IPS-18c (cell line): ENCODE data around the gene C11orf68.
A peak's percentile ranks its signal among the peaks of the same experiment; 100 is the strongest.
"Not testable (repeated sequence)": the region's sequence is repeated elsewhere in the genome, so short reads cannot be mapped to it uniquely, and the experiment has no call there.

Experiments
- H3K4me3 ChIP-seq: 2 replicates; pipeline ENCODE4 v1.7.0; 2013; ENCODE audit warnings: low read depth, mild to moderate bottlenecking, low read length, moderate library complexity; ENCODE audit not compliant: insufficient read depth
- H3K9me3 ChIP-seq: one replicate; pipeline ENCODE4 v1.6.1; 2013; ENCODE audit warnings: mild to moderate bottlenecking, low read length, moderate library complexity; ENCODE audit not compliant: control insufficient read depth, insufficient read depth

C11orf68 gene

DNA sequence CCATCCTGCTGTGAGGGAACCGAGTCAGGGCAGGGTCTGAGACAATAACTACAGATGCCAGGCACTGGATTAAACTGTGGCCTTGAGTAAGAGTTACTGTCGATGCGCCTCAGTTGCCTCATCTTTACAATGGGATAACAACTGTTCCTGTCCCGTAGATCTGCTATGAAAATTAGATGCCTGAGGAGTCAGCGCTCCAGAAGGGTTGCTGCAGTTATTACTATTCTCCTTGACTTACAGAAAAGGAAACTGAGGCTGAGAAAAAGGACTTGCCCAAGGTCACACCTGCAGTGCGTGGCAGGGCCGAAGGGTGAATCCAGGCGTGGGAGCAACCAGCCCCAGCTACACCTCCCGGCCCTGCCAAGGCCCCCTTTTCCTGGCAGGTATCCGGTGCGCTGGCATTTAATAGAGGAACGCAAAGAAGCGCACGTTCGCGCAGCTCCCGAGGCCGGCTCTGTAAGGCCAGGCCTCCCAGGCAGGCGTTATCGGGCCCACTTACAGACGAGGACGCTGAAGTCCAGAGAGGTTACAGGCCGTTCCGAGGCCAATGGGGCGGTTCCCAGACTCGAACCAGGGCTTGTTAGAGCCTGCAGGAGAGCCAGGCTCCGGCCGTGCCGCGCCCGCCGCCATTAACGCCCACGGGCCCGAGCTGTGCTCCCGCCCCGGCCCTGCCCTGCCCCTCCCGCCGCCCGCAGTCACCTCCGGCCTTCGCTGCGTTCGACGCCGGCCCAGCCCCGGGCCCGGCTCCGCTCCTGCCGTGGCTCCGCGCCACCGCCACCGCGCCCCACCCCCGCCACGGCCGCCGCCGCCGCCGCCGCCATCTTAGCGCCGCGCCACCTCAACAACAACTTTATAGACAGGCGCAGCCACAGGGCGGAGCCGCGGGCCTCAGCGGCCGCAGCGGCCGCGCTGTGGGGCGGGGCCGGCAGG, at the start of gene C11orf68:
C11orf68 (minus strand) TSS at position 852 of the 930 bp plus-strand sequence; CDS start at position 821, 31 bp downstream.
- Histone ChIP-seq H3K4me3 (peak within 1 kb of the TSS; percentile 94), H3K9me3 (no peaks in the 10 kb centered on the region)

- Histone ChIP-seq H3K4me3 (no peak overlapping the region), H3K9me3 (no peaks in the 10 kb centered on the region)
These were observed 48.6 kb upstream of the C11orf68 start for GRCh38 chr11:65967329-65967934.

- Histone ChIP-seq H3K9me3 (no peaks in the 10 kb centered on the region), H3K4me3 (no peak overlapping the region)
These were observed 47.3 kb upstream of the C11orf68 start for GRCh38 chr11:65965986-65966762.

DNA sequence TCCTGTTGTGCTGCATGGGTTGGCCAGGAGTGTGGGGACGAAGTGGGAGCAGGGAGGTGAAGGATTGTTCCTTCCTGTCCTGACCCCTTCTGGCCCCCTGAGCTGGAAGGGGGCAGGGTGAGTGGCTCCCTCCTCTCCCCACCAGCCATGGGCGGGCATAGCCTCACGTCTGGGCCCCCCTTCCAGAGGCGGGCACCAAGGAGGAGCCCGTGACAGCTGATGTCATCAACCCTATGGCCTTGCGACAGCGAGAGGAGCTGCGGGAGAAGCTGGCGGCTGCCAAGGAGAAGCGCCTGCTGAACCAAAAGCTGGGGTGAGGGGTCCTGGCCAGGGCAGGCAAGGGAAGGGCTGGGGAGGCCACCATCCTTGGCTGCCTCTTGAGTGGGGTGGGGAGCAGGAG, 46.0 kb upstream of the C11orf68 start:
- Histone ChIP-seq H3K4me3 (no peak overlapping the region), H3K9me3 (no peaks in the 10 kb centered on the region)

GRCh38 chr11:65962141-65962564, 43.3 kb upstream of the C11orf68 start:
- Histone ChIP-seq H3K4me3 (peak overlapping the region; percentile 99), H3K9me3 (peaks cover under 1% of the 10 kb centered on the region)

GRCh38 chr11:65961267-65962140, 42.6 kb upstream of the C11orf68 start, which contains the start of gene SART1:
SART1 (plus strand) TSS chr11:65961734; CDS start chr11:65961781, 47 bp downstream.
- Histone ChIP-seq H3K9me3 (peaks cover 2% of the 10 kb centered on the region), H3K4me3 (peak within 1 kb of the TSS; percentile 99)

GRCh38 chr11:65960824-65961266, 42.0 kb upstream of the C11orf68 start:
- Histone ChIP-seq H3K4me3 (peak overlapping the region; percentile 99), H3K9me3 (peaks cover 2% of the 10 kb centered on the region)

DNA sequence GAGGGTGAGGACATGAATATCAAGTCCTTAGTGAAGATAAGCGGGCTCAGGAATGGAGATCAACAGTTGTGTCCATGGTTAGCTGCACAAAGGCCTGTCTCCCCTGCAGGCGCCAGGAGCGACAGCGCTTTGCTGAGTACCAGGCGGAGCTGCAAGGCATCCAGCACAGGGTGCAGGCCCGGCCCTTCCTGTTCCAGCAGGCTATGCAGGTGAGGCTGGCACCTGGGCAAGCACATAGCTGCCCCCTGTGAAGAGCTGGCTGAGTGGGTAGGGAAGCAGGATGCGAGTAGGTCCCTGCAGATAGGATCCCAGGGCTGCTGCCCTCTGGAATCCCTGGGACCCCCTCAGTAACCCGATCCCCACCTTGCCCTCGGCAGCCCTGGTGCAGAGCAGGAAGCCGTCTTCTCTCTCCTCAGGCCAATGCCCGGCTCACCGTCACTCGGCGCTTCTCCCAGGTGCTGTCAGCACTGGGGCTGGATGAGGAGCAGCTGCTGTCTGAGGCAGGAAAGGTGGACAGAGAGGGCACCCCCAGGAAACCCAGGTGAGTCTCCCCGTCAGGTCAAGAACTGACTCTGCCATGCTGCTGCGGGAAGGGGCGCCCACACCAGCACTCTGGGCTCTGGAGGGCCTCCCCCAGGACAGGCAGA, 40.0 kb upstream of the C11orf68 start:
- H3K4me3 ChIP-seq: no peak overlapping the region
- peaks cover 2% of the 10 kb centered on the region for H3K9me3 ChIP-seq

GRCh38 chr11:65958291-65958690, 39.4 kb upstream of the C11orf68 start:
- Histone ChIP-seq H3K4me3 (no peak overlapping the region), H3K9me3 (peaks cover 2% of the 10 kb centered on the region)

DNA sequence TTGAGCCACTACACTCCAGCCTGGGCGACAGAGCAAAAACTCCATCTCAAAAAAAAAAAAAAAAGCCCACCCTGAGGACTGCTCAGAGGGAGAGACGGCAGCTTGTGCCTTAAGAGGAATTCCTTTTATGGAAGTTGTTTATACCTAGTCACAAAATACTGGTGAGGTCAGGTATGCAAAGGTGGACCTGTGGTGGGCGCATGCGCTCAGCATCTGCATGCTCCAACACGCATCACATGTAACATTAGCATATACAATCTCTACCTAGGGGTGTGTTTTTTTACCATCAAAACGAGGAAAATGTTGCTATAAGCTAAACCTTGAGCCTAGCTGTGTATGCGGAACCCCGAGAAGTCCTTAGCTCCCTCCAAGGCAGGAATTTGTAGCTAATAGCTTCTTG, 35.9 kb upstream of the C11orf68 start:
- peaks cover 2% of the 10 kb centered on the region for H3K9me3 ChIP-seq

GRCh38 chr11:65953471-65953870, 34.6 kb upstream of the C11orf68 start:
- no peak overlapping the region for H3K4me3 ChIP-seq
- H3K9me3 ChIP-seq: peaks cover 2% of the 10 kb centered on the region

More for the DNA sequence above, 35.9 kb upstream of the C11orf68 start:
- H3K4me3 ChIP-seq: no peak overlapping the region

DNA sequence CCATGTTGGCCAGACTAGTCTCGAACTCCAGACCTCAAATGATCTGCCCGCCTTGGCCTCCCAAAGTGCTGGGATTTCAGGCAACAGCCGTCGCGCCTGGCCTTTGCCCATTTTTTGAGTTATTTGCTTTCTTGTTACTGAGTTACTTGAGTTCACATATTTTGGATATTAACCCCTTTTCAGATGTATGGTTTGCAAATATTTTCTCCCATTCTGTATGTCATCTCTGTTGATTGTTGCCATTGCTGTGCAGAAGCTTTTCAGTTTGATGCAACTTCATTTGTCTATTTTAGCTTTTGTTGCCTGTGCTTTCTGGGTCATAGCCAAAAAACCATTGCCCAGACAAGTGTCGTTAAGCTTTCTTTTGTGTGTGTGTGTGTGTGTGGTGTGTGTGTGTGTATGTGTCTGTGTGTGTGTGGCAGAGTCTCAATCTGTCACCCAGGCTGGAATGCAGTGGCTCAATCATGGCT, 33.2 kb upstream of the C11orf68 start:
- Histone ChIP-seq H3K9me3 (peaks cover under 1% of the 10 kb centered on the region), H3K4me3 (no peak overlapping the region)

DNA sequence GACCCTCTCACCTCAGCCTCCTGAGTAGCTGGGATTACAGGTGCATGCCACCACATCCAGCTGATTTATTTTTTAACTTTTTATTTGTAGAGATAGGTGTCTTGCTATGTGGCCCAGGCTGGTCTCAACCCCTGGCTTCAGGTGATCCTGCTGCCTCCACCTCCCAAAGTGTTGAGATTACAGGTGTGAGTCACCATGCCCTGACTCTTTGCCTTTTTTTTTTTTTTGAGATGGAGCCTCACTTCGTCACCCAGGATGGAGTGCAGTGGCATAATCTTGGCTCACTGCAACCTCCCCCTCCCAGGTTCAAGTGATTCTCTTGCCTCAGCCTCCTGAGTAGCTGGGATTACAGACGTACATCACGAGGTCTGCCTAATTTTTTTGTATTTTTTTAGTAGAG, 32.8 kb upstream of the C11orf68 start:
- H3K9me3 ChIP-seq, H3K4me3 ChIP-seq: not testable (repeated sequence)

DNA sequence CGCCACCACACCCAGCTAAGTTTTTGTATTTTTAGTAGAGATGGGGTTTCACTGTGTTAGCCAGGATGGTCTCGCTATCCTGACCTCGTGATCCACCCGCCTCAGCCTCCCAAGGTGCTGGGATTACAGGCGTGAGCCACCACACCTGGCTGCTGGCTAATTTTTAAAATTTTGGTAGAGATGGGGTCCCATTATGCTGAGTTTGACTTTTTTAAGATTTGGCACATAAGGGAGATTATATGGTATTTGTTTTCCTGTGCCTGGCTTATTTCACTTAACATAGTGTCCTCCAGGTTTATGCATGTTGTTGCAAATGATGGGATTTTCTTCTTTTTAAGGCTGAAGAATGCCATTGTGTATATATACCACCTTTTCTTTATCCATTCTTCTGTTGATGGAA, 31.8 kb upstream of the C11orf68 start:
- H3K9me3 ChIP-seq, H3K4me3 ChIP-seq: not testable (repeated sequence)

DNA sequence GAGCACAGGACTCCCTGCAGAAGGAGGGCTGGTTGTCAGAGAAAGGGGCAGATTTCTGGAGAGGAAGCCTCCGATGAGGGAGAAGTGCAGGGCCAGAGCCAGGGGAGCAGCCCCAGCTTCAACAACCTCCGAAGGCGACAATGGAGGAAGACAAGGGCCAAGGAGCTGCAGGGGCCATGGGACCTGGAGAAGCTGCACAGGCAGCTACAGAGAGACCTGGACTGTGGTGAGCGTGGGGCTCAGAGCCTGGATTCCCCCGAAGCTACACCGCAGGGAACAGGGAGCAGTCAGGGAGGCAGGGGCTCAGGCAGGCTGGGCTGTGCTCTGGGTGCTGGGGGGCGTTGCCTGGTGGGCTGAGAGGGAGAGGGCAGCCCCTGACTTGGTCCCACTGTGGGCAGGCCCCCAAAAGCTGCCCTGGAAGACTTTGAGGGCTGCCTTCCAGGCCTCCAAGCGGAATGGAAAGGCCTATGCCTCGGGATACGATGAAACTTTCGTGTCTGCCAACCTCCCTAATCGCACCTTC, 28.8 kb upstream of the C11orf68 start:
- no peak overlapping the region for H3K4me3 ChIP-seq
- no peaks in the 10 kb centered on the region for H3K9me3 ChIP-seq

GRCh38 chr11:65947133-65947532, 28.3 kb upstream of the C11orf68 start:
- no peaks in the 10 kb centered on the region for H3K9me3 ChIP-seq
- H3K4me3 ChIP-seq: no peak overlapping the region
